Kidney (tissue), 14 donors: ENCODE results near the gene TOX4. TPM values are rescaled to one million over a fixed set of nuclear protein-coding genes. Genes with fewer than 3 reads are reported as not detected.
A peak's percentile ranks its signal among the peaks of the same experiment; 100 is the strongest.

Experiments used
- DNase-seq, 5 donors: peaks; one replicate each; pipeline ENCODE4 v3.0.0-alpha.2; 2013 to 2020
- FAIRE-seq: peaks from 2 replicates; lab custom pipeline; 2012; peaks lifted over from hg19 to GRCh38; lab: Jason Lieb, UNC
- H3K27ac ChIP-seq, 2 donors: one replicate each; pipeline ENCODE4 v1.7.0; 2013; ENCODE audit warnings: low read depth in 2 of 2, low read length in 2 of 2, inconsistent platforms in 1 of 2
- H3K27me3 ChIP-seq: one replicate; pipeline ENCODE4 v1.7.1; 2013; ENCODE audit warnings: low read length, inconsistent platforms; ENCODE audit not compliant: control insufficient read depth, insufficient read depth
- H3K36me3 ChIP-seq, 3 donors: one replicate each; pipeline versions ENCODE4 v1.7.0 to v1.7.1; 2013; ENCODE audit warnings: low read length in 3 of 3, control low read depth in 1 of 3, inconsistent platforms in 1 of 3; ENCODE audit not compliant: insufficient read depth in 3 of 3, control insufficient read depth in 2 of 3
- H3K4me1 ChIP-seq, 3 donors: one replicate each; pipeline versions ENCODE4 v1.7.0 to v1.7.1; 2013; ENCODE audit warnings: low read length in 3 of 3, inconsistent platforms in 1 of 3, low read depth in 1 of 3; ENCODE audit not compliant: control insufficient read depth in 2 of 3, insufficient read depth in 2 of 3
- H3K4me3 ChIP-seq, 3 donors: one replicate each; pipeline versions ENCODE4 v1.7.0 to v1.8.1; 2013; ENCODE audit warnings: low read length in 3 of 3, control low read depth in 1 of 3, inconsistent platforms in 1 of 3
- H3K9ac ChIP-seq, 3 donors: one replicate each; pipeline versions ENCODE4 v1.7.0 to v1.7.1; 2013; ENCODE audit warnings: low read length in 3 of 3, control low read depth in 1 of 3, inconsistent platforms in 1 of 3
- H3K9me3 ChIP-seq, 3 donors: one replicate each; pipeline versions ENCODE4 v1.7.0 to v1.7.1; 2013; ENCODE audit warnings: low read length in 3 of 3, control low read depth in 1 of 3, inconsistent platforms in 1 of 3; ENCODE audit not compliant: control insufficient read depth in 2 of 3, insufficient read depth in 1 of 3
- intact Hi-C: fragments of 100-400 bp; cut with DNase I; formaldehyde crosslinking; loops from one replicate; pipeline ENCODE4 v1.11.1; 2022
- polyA plus RNA-seq: library from polyadenylated mRNA; stranded (reverse); fragments of 350-450 nt; fragmentation: Illumina TruSeq; extraction: RNeasy Lipid Tissue Mini Kit (QIAGEN cat#74804); gene quantifications from one replicate; pipeline ENCODE4 v1.2.3, GENCODE V29; 2014; ENCODE audit warnings: low read depth, low replicate concordance; ENCODE audit not compliant: insufficient read depth
- total RNA-seq: library from RNA; stranded (reverse); fragmentation: NEBNext Ultra II Directional; extraction: Animal tissue kit (Norgen Biotek cat#: 25700); gene quantifications from one replicate; pipeline ENCODE4 v1.2.1, GENCODE V29; 2021
- TF ChIP-seq, protein P1 (sequence below): IDR thresholded peaks from 3 replicates; pipeline ENCODE4 v1.5.1; 2012; ENCODE audit warnings: mild to moderate bottlenecking, moderate library complexity, borderline replicate concordance; ENCODE audit not compliant: insufficient read depth; ENCODE audit errors: extremely low read depth
- donor health status: control.
- donor health status: control.
- donor health status: control.
- donor health status: control.
- donor health status: control.
- donor health status: DM: yes; HTN: yes; CAD: no.
- donor health status: Normal renal cell carcinoma (clear cell type).

TOX4 gene
- total and polyA plus RNA-seq, 2 donors from 2014 or later, result 31.0 to 75.9 TPM

DNA sequence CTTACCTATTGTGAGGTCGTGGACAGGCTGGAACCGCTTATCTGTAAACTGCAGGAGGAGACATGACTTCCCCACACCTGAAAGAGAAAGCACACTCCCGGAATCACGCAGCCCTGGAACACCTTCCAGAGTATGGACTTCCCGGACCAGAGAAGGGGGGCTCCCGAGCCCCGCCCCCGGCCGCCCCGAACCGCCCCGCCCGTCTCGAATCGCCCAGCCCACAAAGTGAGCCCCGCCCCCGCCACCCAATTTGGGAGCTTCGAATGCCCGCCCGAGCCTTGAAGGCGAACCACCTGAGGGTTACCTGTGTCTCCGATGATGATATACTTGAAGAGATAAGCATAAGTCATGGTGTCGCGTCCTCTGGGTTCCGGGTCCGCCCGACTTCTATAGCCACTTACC lies 471 bp upstream of the TOX4 start:
- no peaks in the 10 kb centered on the region for H3K9me3 ChIP-seq
- no peaks in the 10 kb centered on the region for H3K27me3 ChIP-seq
- DNase-seq, result peak in 2 of 5 donors; percentile 92 to 94
- TF ChIP-seq, protein P1, sequence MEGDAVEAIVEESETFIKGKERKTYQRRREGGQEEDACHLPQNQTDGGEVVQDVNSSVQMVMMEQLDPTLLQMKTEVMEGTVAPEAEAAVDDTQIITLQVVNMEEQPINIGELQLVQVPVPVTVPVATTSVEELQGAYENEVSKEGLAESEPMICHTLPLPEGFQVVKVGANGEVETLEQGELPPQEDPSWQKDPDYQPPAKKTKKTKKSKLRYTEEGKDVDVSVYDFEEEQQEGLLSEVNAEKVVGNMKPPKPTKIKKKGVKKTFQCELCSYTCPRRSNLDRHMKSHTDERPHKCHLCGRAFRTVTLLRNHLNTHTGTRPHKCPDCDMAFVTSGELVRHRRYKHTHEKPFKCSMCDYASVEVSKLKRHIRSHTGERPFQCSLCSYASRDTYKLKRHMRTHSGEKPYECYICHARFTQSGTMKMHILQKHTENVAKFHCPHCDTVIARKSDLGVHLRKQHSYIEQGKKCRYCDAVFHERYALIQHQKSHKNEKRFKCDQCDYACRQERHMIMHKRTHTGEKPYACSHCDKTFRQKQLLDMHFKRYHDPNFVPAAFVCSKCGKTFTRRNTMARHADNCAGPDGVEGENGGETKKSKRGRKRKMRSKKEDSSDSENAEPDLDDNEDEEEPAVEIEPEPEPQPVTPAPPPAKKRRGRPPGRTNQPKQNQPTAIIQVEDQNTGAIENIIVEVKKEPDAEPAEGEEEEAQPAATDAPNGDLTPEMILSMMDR, result no peak
- intact Hi-C loops, result no loop called here
- no peak for FAIRE-seq
- H3K27ac ChIP-seq, result peak overlapping the region; percentile 63 to 88
- peak overlapping the region; percentile 88 to 96 (median 94) for H3K4me3 ChIP-seq
- H3K4me1 ChIP-seq, result peaks cover 0 to 4% (median 0%) of the 10 kb centered on the region in 3 donors
- H3K36me3 ChIP-seq, result peaks cover 4 to 8% (median 5%) of the 10 kb centered on the region in 3 donors
- peak overlapping the region; percentile 77 to 95 (median 85) for H3K9ac ChIP-seq

DNA sequence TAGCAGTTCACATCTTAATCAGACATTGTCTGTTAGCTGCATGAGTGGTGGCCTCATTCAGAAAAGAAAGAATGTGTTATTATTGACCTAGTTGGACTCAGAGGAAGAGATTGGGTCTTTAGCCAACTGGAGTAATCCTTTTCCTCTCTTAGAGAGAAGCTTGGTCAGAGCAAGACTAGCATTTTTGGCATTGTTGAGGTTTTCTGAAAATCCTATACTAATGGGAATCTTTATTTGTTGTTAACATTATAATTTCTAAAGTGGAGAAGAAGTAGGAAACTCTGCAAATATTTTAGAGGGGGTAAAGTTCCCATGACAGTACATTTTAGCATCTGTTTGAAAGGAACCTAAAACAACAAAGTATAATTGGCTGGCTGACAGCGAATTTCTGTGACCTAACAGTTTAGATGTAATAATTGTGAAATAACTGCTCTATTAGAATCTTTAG lies 9.7 kb downstream of the TOX4 start:
- no peak for FAIRE-seq
- DNase-seq, result no peak

DNA sequence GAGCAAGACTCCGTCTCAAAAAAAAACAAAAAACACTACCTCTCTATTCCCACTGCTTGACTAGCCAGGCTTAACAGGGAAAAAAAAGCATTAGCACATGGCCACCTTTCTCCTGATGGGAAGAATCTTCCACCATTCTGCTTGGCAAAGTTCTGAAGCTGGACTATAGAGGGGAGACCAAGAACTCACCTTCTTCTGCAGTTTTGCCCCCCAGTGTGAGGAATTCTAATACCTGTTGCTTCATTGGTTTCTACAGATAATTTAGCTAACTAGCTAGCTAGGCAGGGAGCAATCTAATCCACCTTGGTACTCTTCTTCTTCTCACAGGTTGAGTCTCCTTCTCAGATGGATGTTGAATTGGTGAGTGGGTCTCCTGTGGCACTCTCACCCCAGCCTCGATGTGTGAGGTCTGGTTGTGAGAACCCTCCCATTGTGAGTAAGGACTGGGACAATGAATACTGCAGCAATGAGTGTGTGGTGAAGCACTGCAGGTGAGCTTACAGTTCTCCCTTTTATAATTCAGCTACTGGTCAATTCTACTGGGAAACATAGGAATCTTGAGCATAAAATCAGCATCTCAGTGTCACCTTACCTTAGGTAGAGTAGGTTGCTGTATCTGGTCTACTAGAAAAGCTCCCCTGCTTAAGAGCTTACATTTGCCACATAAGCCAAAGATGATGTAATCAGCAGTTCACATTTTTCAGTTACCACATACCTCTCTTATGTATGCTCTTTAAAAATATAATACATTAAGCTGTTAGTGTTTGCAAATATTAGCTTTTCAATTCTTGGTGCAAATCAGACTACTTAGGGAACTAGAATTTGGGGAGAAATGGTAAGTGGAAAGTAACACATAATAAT lies 18.1 kb downstream of the TOX4 start:
- no peaks in the 10 kb centered on the region for H3K4me1 ChIP-seq
- H3K27ac ChIP-seq, result no peak overlapping the region
- no peaks in the 10 kb centered on the region for H3K9me3 ChIP-seq
- TF ChIP-seq, protein P1, result no peak
- H3K9ac ChIP-seq, result no peak overlapping the region
- H3K27me3 ChIP-seq, result no peaks in the 10 kb centered on the region
- DNase-seq (no peak), FAIRE-seq (no peak)
- no peak overlapping the region for H3K4me3 ChIP-seq
- H3K36me3 ChIP-seq, result peaks cover 20 to 53% (median 39%) of the 10 kb centered on the region in 3 donors
- intact Hi-C loops, result no loop called here

More for the DNA sequence above, 9.7 kb downstream of the TOX4 start:
- TF ChIP-seq, protein P1, result no peak
- Histone ChIP-seq H3K4me1 (no peaks in the 10 kb centered on the region), H3K27ac (no peak overlapping the region), H3K27me3 (no peaks in the 10 kb centered on the region), H3K36me3 (peaks cover 3 to 28% (median 12%) of the 10 kb centered on the region in 3 donors), H3K4me3 (no peak overlapping the region), H3K9ac (no peak overlapping the region), H3K9me3 (no peaks in the 10 kb centered on the region)
- intact Hi-C loops, result no loop called here
